OCI-LY7 (cell line): ENCODE results near the gene CDHR2. TPM values are rescaled to one million over a fixed set of nuclear protein-coding genes. Genes with fewer than 3 reads are reported as not detected.
A peak's percentile ranks its signal among the peaks of the same experiment; 100 is the strongest.

Source experiments
- BruUV-seq: library from RNA; stranded (reverse); fragments of 400-500 nt; replicated peaks from 2 replicates; lab custom pipeline; 2021; lab: Mats Ljungman, UMichigan
- CTCF ChIA-PET: fragments of 300-600 bp; sonication (Branson Sonifier 250); formaldehyde crosslinking; loops from one replicate; lab custom pipeline; 2022; ENCODE audit warnings: antibody characterized with exemption; ENCODE audit not compliant: unreplicated experiment; lab: Charles Lee
- POLR2A ChIA-PET: fragments of 300-600 bp; sonication (Branson Sonifier 250); formaldehyde crosslinking; loops from one replicate; lab custom pipeline; 2022; ENCODE audit warnings: antibody characterized with exemption; lab: Charles Lee
- DNase-seq: peaks from one replicate; pipeline ENCODE4 v3.0.0-alpha.2; 2015; ENCODE audit warnings: low spot score
- H2AFZ ChIP-seq: fragments of 200-600 bp; sonication (generic), shearing (Covaris generic); 2 replicates; pipeline ENCODE4 v1.6.1; 2014; ENCODE audit warnings: mild to moderate bottlenecking, antibody characterized with exemption, low read length, moderate library complexity
- H3K27ac ChIP-seq: fragments of 200-600 bp; sonication (generic); 2 replicates; pipeline ENCODE4 v1.5.1; 2014; ENCODE audit warnings: mixed run types, low read depth, mild to moderate bottlenecking, moderate library complexity, low read length, inconsistent platforms; ENCODE audit not compliant: poor library complexity, severe bottlenecking
- H3K36me3 ChIP-seq: fragments of 200-600 bp; sonication (generic); 2 replicates; pipeline ENCODE4 v1.6.1; 2014; ENCODE audit warnings: mild to moderate bottlenecking, antibody characterized with exemption, low read length, moderate library complexity, mixed read lengths; ENCODE audit not compliant: insufficient read depth
- H3K4me1 ChIP-seq: fragments of 200-600 bp; sonication (generic); 2 replicates; pipeline ENCODE4 v1.5.1; 2014; ENCODE audit warnings: mild to moderate bottlenecking, low read length; ENCODE audit not compliant: insufficient read depth, poor library complexity, severe bottlenecking
- H3K4me2 ChIP-seq: fragments of 200-600 bp; sonication (generic); 2 replicates; pipeline ENCODE4 v1.6.1; 2014; ENCODE audit warnings: mild to moderate bottlenecking, low read length
- H3K4me3 ChIP-seq: fragments of 200-600 bp; sonication (generic); 2 replicates; pipeline ENCODE4 v1.5.1; 2014; ENCODE audit warnings: mild to moderate bottlenecking, low read depth, low read length; ENCODE audit not compliant: poor library complexity, severe bottlenecking
- H3K79me2 ChIP-seq: fragments of 200-600 bp; sonication (generic); 2 replicates; pipeline ENCODE4 v1.6.1; 2016; ENCODE audit warnings: low read depth, mild to moderate bottlenecking, low read length, moderate library complexity, mixed read lengths; ENCODE audit not compliant: insufficient read depth
- H3K9me2 ChIP-seq: fragments of 200-600 bp; sonication (generic); 2 replicates; pipeline ENCODE4 v1.6.1; 2016; ENCODE audit warnings: mild to moderate bottlenecking, low read length, mixed read lengths; ENCODE audit not compliant: insufficient read depth
- H3K9me3 ChIP-seq: fragments of 200-600 bp; sonication (generic); 2 replicates; pipeline ENCODE4 v1.6.1; 2014; ENCODE audit warnings: mild to moderate bottlenecking, mixed run types, low read length, mixed read lengths
- H4K20me1 ChIP-seq: fragments of 200-600 bp; sonication (generic); 2 replicates; pipeline ENCODE4 v1.6.1; 2014; ENCODE audit warnings: mild to moderate bottlenecking, antibody characterized with exemption, low read length, moderate library complexity, mixed read lengths; ENCODE audit not compliant: insufficient read depth
- CTCF ChIP-seq: fragments of 200-600 bp; sonication (generic); conservative IDR thresholded peaks from 2 replicates; pipeline ENCODE4 v1.5.1; 2014; ENCODE audit warnings: mild to moderate bottlenecking, antibody characterized with exemption, low read length, moderate library complexity, mixed read lengths
- EZH2phosphoT487 ChIP-seq: fragments of 200-600 bp; sonication (generic); IDR thresholded peaks from 2 replicates; pipeline ENCODE4 v1.6.1; 2018; ENCODE audit warnings: low read depth, borderline replicate concordance, mild to moderate bottlenecking, mixed run types, antibody characterized with exemption, low read length, moderate library complexity, mixed read lengths
- intact Hi-C: fragments of 100-400 bp; cut with micrococcal nuclease; formaldehyde crosslinking; loops from one replicate; pipeline ENCODE4 v1.10.0; 2022; ENCODE audit not compliant: unreplicated experiment
- total RNA-seq, 2 experiments: library from RNA; depleted of rRNA in 1 of 2; stranded (reverse); fragments of >200 nt in 1 of 2; shearing (Covaris generic) in 1 of 2; gene quantifications; 2 replicates each; pipeline ENCODE4 v1.2.3, GENCODE V29; 2014 to 2022

CDHR2 gene
- total RNA-seq, 2 experiments from 2014 or later, result 0.25 to 3.8 TPM

- Histone ChIP-seq H3K27ac (no peak overlapping the region), H3K9me3 (no peaks in the 10 kb centered on the region), H3K79me2 (no peaks in the 10 kb centered on the region), H4K20me1 (no peaks in the 10 kb centered on the region), H3K4me3 (no peak overlapping the region), H3K9me2 (no peaks in the 10 kb centered on the region), H3K4me2 (no peak overlapping the region), H3K36me3 (no peaks in the 10 kb centered on the region), H2AFZ (no peak overlapping the region), H3K4me1 (peaks cover 4% of the 10 kb centered on the region)
- intact Hi-C loops, result loop anchor here (1.0 to 10.0 kb wide), 2 partner anchors 162 to 854 kb away; partner anchors contain the start of gene CLTB
- BruUV-seq, result no TSS peak
- TF ChIP-seq CTCF (peak; percentile 69), EZH2phosphoT487 (no peak)
- CTCF ChIA-PET, result no interaction called here
- peak; percentile 55 for DNase-seq
- POLR2A ChIA-PET, result no interaction called here
Measured at GRCh38 chr5:176578391-176578808, 29.3 kb downstream of the CDHR2 start.

- no peak overlapping the region for H3K27ac ChIP-seq
- no peaks in the 10 kb centered on the region for H4K20me1 ChIP-seq
- intact Hi-C loops, result loop anchor here (10.0 kb wide), 1 partner anchor 855 kb away; no protein-coding TSS in a partner anchor
- DNase-seq, result no peak
- BruUV-seq, result no TSS peak
- H3K4me1 ChIP-seq, result no peaks in the 10 kb centered on the region
- H3K9me3 ChIP-seq, result 0 out of 2 replicates have a peak, but pooled peaks cover under 1% of the 10 kb centered on the region
- no peak overlapping the region for H2AFZ ChIP-seq
- no peak overlapping the region for H3K4me2 ChIP-seq
- no peaks in the 10 kb centered on the region for H3K79me2 ChIP-seq
- no peaks in the 10 kb centered on the region for H3K36me3 ChIP-seq
- ChIA-PET CTCF (no interaction called here), POLR2A (interaction anchor here (1.0 kb wide), 1 partner anchor 23 kb away, joined by 4 read pairs; no protein-coding TSS in a partner anchor)
- H3K4me3 ChIP-seq, result no peak overlapping the region
- TF ChIP-seq CTCF (no peak), EZH2phosphoT487 (no peak)
- no peaks in the 10 kb centered on the region for H3K9me2 ChIP-seq
Measured at GRCh38 chr5:176579323-176579722, 30.2 kb downstream of the CDHR2 start.

- no TSS peak for BruUV-seq
- H3K9me2 ChIP-seq, result no peaks in the 10 kb centered on the region
- no peaks in the 10 kb centered on the region for H3K4me1 ChIP-seq
- intact Hi-C loops, result no loop called here
- H2AFZ ChIP-seq, result no peak overlapping the region
- H3K36me3 ChIP-seq, result no peaks in the 10 kb centered on the region
- TF ChIP-seq CTCF (no peak), EZH2phosphoT487 (no peak)
- DNase-seq, result no peak
- POLR2A ChIA-PET, result no interaction called here
- CTCF ChIA-PET, result no interaction called here
- no peak overlapping the region for H3K27ac ChIP-seq
- no peak overlapping the region for H3K4me3 ChIP-seq
- no peak overlapping the region for H3K4me2 ChIP-seq
- peaks cover 15% of the 10 kb centered on the region for H3K9me3 ChIP-seq
- no peaks in the 10 kb centered on the region for H4K20me1 ChIP-seq
- no peaks in the 10 kb centered on the region for H3K79me2 ChIP-seq
Measured at GRCh38 chr5:176581361-176581760, 32.2 kb downstream of the CDHR2 start.
